H9 (cell line): ENCODE results near the gene COMMD4. TPM values are rescaled to one million over a fixed set of nuclear protein-coding genes. Genes with fewer than 3 reads are reported as not detected.

ENCODE experiments used
- DNase-seq: peaks from one replicate; pipeline ENCODE4 v3.0.0-alpha.2; 2017
- H2AFZ ChIP-seq: one replicate; pipeline ENCODE4 v1.6.1; 2013; ENCODE audit warnings: mild to moderate bottlenecking, low read length, control low read depth, moderate library complexity
- H2AK5ac ChIP-seq: 2 replicates; pipeline ENCODE4 v1.6.1; 2013; ENCODE audit warnings: low read length, control low read depth, mixed read lengths; ENCODE audit not compliant: insufficient read length
- H2BK120ac ChIP-seq: one replicate; pipeline ENCODE4 v1.6.1; 2013; ENCODE audit warnings: low read depth, mild to moderate bottlenecking, low read length, control low read depth, inconsistent platforms; ENCODE audit not compliant: poor library complexity, severe bottlenecking
- H2BK12ac ChIP-seq: 2 replicates; pipeline ENCODE4 v1.6.1; 2013; ENCODE audit warnings: low read length, control low read depth, mixed read lengths, low read depth; ENCODE audit not compliant: insufficient read length
- H2BK15ac ChIP-seq: 2 replicates; pipeline ENCODE4 v1.6.1; 2013; ENCODE audit warnings: low read depth, low read length, control low read depth
- H2BK20ac ChIP-seq: one replicate; pipeline ENCODE4 v1.6.1; 2013; ENCODE audit warnings: low read depth, mild to moderate bottlenecking, low read length, control low read depth, inconsistent platforms; ENCODE audit not compliant: poor library complexity, severe bottlenecking
- H2BK5ac ChIP-seq: 2 replicates; pipeline ENCODE4 v1.6.1; 2013; ENCODE audit warnings: low read length, control low read depth, mixed read lengths; ENCODE audit not compliant: insufficient read length
- H3K14ac ChIP-seq: 2 replicates; pipeline ENCODE4 v1.6.1; 2013; ENCODE audit warnings: low read length, control low read depth; ENCODE audit not compliant: insufficient read depth
- H3K18ac ChIP-seq: 2 replicates; pipeline ENCODE4 v1.6.1; 2013; ENCODE audit warnings: low read depth, mild to moderate bottlenecking, mixed read lengths, low read length, control low read depth; ENCODE audit not compliant: insufficient read length
- H3K23ac ChIP-seq: 2 replicates; pipeline ENCODE4 v1.6.1; 2013; ENCODE audit warnings: low read length, control low read depth, mixed read lengths, low read depth; ENCODE audit not compliant: insufficient read length
- H3K23me2 ChIP-seq: 2 replicates; pipeline ENCODE4 v1.6.1; 2013; ENCODE audit warnings: low read depth, mild to moderate bottlenecking, mixed read lengths, low read length, control low read depth; ENCODE audit not compliant: insufficient read length, poor library complexity, severe bottlenecking
- H3K27ac ChIP-seq: 2 replicates; pipeline ENCODE4 v1.5.1; 2013; ENCODE audit warnings: low read length, control low read depth, mixed read lengths, low read depth; ENCODE audit not compliant: insufficient read length
- H3K27me3 ChIP-seq: 2 replicates; pipeline ENCODE4 v1.6.1; 2013; ENCODE audit warnings: low read length, control low read depth, inconsistent platforms; ENCODE audit not compliant: insufficient read depth
- H3K4ac ChIP-seq: 2 replicates; pipeline ENCODE4 v1.6.1; 2013; ENCODE audit warnings: low read depth, mild to moderate bottlenecking, control low read depth, inconsistent platforms, low read length, moderate library complexity
- H3K4me1 ChIP-seq: 2 replicates; pipeline ENCODE4 v1.6.1; 2013; ENCODE audit warnings: low read length, control low read depth, inconsistent platforms; ENCODE audit not compliant: insufficient read depth
- H3K4me2 ChIP-seq: 2 replicates; pipeline ENCODE4 v1.6.1; 2013; ENCODE audit warnings: low read length, control low read depth, mixed read lengths; ENCODE audit not compliant: insufficient read length, insufficient read depth
- H3K56ac ChIP-seq: 2 replicates; pipeline ENCODE4 v1.6.1; 2013; ENCODE audit warnings: low read depth, mild to moderate bottlenecking, mixed read lengths, low read length, control low read depth; ENCODE audit not compliant: insufficient read length
- H3K79me1 ChIP-seq: 2 replicates; pipeline ENCODE4 v1.6.1; 2013; ENCODE audit warnings: low read depth, mild to moderate bottlenecking, moderate library complexity, low read length, control low read depth, inconsistent platforms; ENCODE audit not compliant: insufficient read depth, poor library complexity, severe bottlenecking
- H3K79me2 ChIP-seq: 2 replicates; pipeline ENCODE4 v1.6.1; 2013; ENCODE audit warnings: low read length, control low read depth, inconsistent platforms; ENCODE audit not compliant: insufficient read depth
- H3K9ac ChIP-seq: 2 replicates; pipeline ENCODE4 v1.6.1; 2013; ENCODE audit warnings: low read length, control low read depth, mixed read lengths; ENCODE audit not compliant: insufficient read length; ENCODE audit errors: extremely low read depth
- H3K9me3 ChIP-seq: one replicate; pipeline ENCODE4 v1.6.1; 2013; ENCODE audit warnings: low read depth, low read length, inconsistent platforms; ENCODE audit not compliant: control insufficient read depth
- H3T11ph ChIP-seq: one replicate; pipeline ENCODE4 v1.6.1; 2013; ENCODE audit warnings: mild to moderate bottlenecking, low read length, control low read depth, inconsistent platforms
- H4K20me1 ChIP-seq: one replicate; pipeline ENCODE4 v1.6.1; 2013; ENCODE audit not compliant: control insufficient read depth, insufficient read length, insufficient read depth
- H4K5ac ChIP-seq: 2 replicates; pipeline ENCODE4 v1.6.1; 2013; ENCODE audit warnings: low read depth, mild to moderate bottlenecking, mixed read lengths, low read length, control low read depth; ENCODE audit not compliant: insufficient read length
- H4K8ac ChIP-seq: replicated peaks from 2 replicates; pipeline ENCODE4 v1.6.1; 2013; ENCODE audit warnings: low read length, control low read depth, mixed read lengths, low read depth; ENCODE audit not compliant: insufficient read length
- H4K91ac ChIP-seq: 2 replicates; pipeline ENCODE4 v1.6.1; 2013; ENCODE audit warnings: low read depth, mild to moderate bottlenecking, moderate library complexity, mixed read lengths, low read length, control low read depth; ENCODE audit not compliant: insufficient read length
- H3K27ac Mint-ChIP-seq, 3 experiments: 2 replicates in 2 of 3; 3 replicates in 1 of 3; pipeline ENCODE4 v1.8.0; 2020 to 2021; ENCODE audit warnings: mixed read lengths in 3 of 3, mild to moderate bottlenecking in 1 of 3, moderate library complexity in 1 of 3
- H3K27me3 Mint-ChIP-seq: 2 replicates; pipeline ENCODE4 v1.8.0; 2021; ENCODE audit warnings: low read depth, mild to moderate bottlenecking, moderate library complexity, mixed read lengths
- H3K36me3 Mint-ChIP-seq, 3 experiments: 2 replicates in 2 of 3; 3 replicates in 1 of 3; pipeline ENCODE4 v1.8.0; 2020 to 2021; ENCODE audit warnings: low read depth in 3 of 3, mixed read lengths in 3 of 3; ENCODE audit not compliant: insufficient read depth in 1 of 3
- H3K4me1 Mint-ChIP-seq, 2 experiments: 2 replicates each; pipeline ENCODE4 v1.8.0; 2020; ENCODE audit warnings: mixed read lengths in 2 of 2
- H3K4me3 Mint-ChIP-seq, 2 experiments: 2 replicates in 1 of 2; 3 replicates in 1 of 2; pipeline ENCODE4 v1.8.0; 2020 to 2021; ENCODE audit warnings: mild to moderate bottlenecking in 2 of 2, mixed read lengths in 2 of 2, moderate library complexity in 1 of 2
- H3K9me3 Mint-ChIP-seq, 2 experiments: 2 replicates in 1 of 2; 3 replicates in 1 of 2; pipeline ENCODE4 v1.8.0; 2020; ENCODE audit warnings: mild to moderate bottlenecking in 2 of 2, mixed read lengths in 2 of 2, moderate library complexity in 1 of 2
- CTCF ChIP-seq: fragments of 200-600 bp; sonication (generic); conservative IDR thresholded peaks from 3 replicates; pipeline ENCODE4 v1.8.0; 2021; ENCODE audit warnings: antibody characterized with exemption, mild to moderate bottlenecking
- WGBS: extraction: QIAGEN DNeasy Blood & Tissue Kit; methylation state at CpG from one replicate; pipeline ENCODE4 v1.1.7; 2013; ENCODE audit warnings: missing lambda C conversion rate, low lambda C conversion rate, mixed read lengths; ENCODE audit not compliant: insufficient read length; ENCODE audit errors: extremely low coverage; 5-methylcytosine and 5-hydroxymethylcytosine counted together
- total RNA-seq: library from RNA; stranded (reverse); gene quantifications from 2 replicates; pipeline ENCODE4 v1.2.1, GENCODE V29; 2021

Gene COMMD4
- total RNA-seq, 1 experiment from 2014 or later: 146 TPM

GRCh38 chr15:75361361-75361988 is 25.6 kb downstream of the COMMD4 start:
- no peak overlapping the region; a peak in 1 of 5 replicates for H3K4me3 Mint-ChIP-seq

More at GRCh38 chr15:75361361-75361988, 25.6 kb downstream of the COMMD4 start:
- no peak overlapping the region for H3K4me2 ChIP-seq
- H3K14ac ChIP-seq: no peak overlapping the region
- no peak overlapping the region for H3T11ph ChIP-seq
- no peak overlapping the region for H4K5ac ChIP-seq
- Mint-ChIP-seq H3K36me3 (peaks cover 10 to 44% (median 43%) of the 10 kb centered on the region in 3 experiments; a peak in 6 of 7 replicates), H3K4me1 (no peaks in the 10 kb centered on the region; a peak in 1 of 4 replicates), H3K27me3 (peaks cover 1% of the 10 kb centered on the region; the same call in 1 of the 2 replicates), H3K27ac (no peak overlapping the region), H3K9me3 (no peaks in the 10 kb centered on the region)
- no peak overlapping the region for H2BK15ac ChIP-seq
- no peaks in the 10 kb centered on the region for H3K23me2 ChIP-seq
- no peak overlapping the region for H2BK120ac ChIP-seq
- no peak overlapping the region for H3K27ac ChIP-seq
- no peak overlapping the region for H3K4ac ChIP-seq
- H3K9ac ChIP-seq: no peak overlapping the region
- H2AFZ ChIP-seq: no peak overlapping the region
- no peak overlapping the region for H4K8ac ChIP-seq
- no peak overlapping the region for H3K23ac ChIP-seq
- TF ChIP-seq CTCF: no peak
- no peak overlapping the region for H2AK5ac ChIP-seq
- no peaks in the 10 kb centered on the region for H3K79me1 ChIP-seq
- no CpG with 5 or more reads among the region's 10 CpGs for WGBS
- no peak overlapping the region for H2BK20ac ChIP-seq
- no peak for DNase-seq
- H4K20me1 ChIP-seq: no peaks in the 10 kb centered on the region
- H3K27me3 ChIP-seq: no peaks in the 10 kb centered on the region
- no peak overlapping the region for H2BK5ac ChIP-seq
- H3K18ac ChIP-seq: no peak overlapping the region
- H3K4me1 ChIP-seq: no peaks in the 10 kb centered on the region
- H3K79me2 ChIP-seq: no peaks in the 10 kb centered on the region
- H4K91ac ChIP-seq: no peak overlapping the region
- no peak overlapping the region for H2BK12ac ChIP-seq
- no peaks in the 10 kb centered on the region for H3K9me3 ChIP-seq
- no peak overlapping the region for H3K56ac ChIP-seq
